Upper lobe of left lung (tissue), 6 donors: ENCODE measurements around the gene CHRNA4. TPM values are rescaled to one million over a fixed set of nuclear protein-coding genes. Genes with fewer than 3 reads are reported as not detected.

ENCODE experiments used
- ATAC-seq, 2 donors: fragments of 200-7000 bp; cut with Tn5 transposase; one replicate each; pipeline ENCODE4 v1.9.1; 2022; ENCODE audit warnings: mild to moderate bottlenecking in 2 of 2, moderate library complexity in 2 of 2; ENCODE audit not compliant: low FRiP score in 2 of 2
- DNase-seq, 2 donors: peaks; one replicate each; pipeline ENCODE4 v3.0.0-alpha.2; 2019 to 2020
- H3K27ac ChIP-seq, 4 donors: fragments of 200-600 bp; sonication (generic); one replicate each; pipeline ENCODE4 v1.5.1; 2016 to 2019
- H3K27me3 ChIP-seq, 4 donors: fragments of 200-600 bp; sonication (generic); one replicate each; pipeline ENCODE4 v1.5.1; 2017 to 2019
- H3K36me3 ChIP-seq, 4 donors: fragments of 200-600 bp; sonication (generic); one replicate each; pipeline ENCODE4 v1.5.1; 2016 to 2019
- H3K4me1 ChIP-seq, 4 donors: fragments of 200-600 bp; sonication (generic); one replicate each; pipeline ENCODE4 v1.5.1; 2018 to 2019
- H3K4me3 ChIP-seq, 4 donors: fragments of 200-600 bp; sonication (generic); one replicate each; pipeline ENCODE4 v1.5.1; 2017 to 2019; ENCODE audit warnings: mild to moderate bottlenecking in 2 of 4, moderate library complexity in 1 of 4
- H3K9me3 ChIP-seq, 4 donors: fragments of 200-600 bp; sonication (generic); one replicate each; pipeline ENCODE4 v1.5.1; 2018 to 2019
- EP300 ChIP-seq, 4 donors: sonication (generic); formaldehyde crosslinking; IDR thresholded peaks; one replicate each; pipeline ENCODE4 v1.5.1; 2017; ENCODE audit warnings: antibody characterized with exemption in 4 of 4, control low read depth in 2 of 4
- POLR2A ChIP-seq, 4 donors: fragments of 450-650 bp; IDR thresholded peaks; one replicate each; pipeline ENCODE4 v1.5.1; 2016 to 2017; ENCODE audit warnings: antibody characterized with exemption in 4 of 4, mild to moderate bottlenecking in 2 of 4
- POLR2AphosphoS5 ChIP-seq, 2 donors: sonication (generic); formaldehyde crosslinking; IDR thresholded peaks; one replicate each; pipeline ENCODE4 v1.5.1; 2017; ENCODE audit warnings: antibody characterized with exemption in 2 of 2
- WGBS, 2 donors: methylation state at CpG; one replicate each; pipeline ENCODE4 v1.1.5; 2017 to 2018; 5-methylcytosine and 5-hydroxymethylcytosine counted together
- total RNA-seq, 6 donors: library from RNA; depleted of rRNA in 4 of 6; stranded (reverse); fragments of >200 nt in 4 of 6; gene quantifications; one replicate each; pipeline versions ENCODE4 v1.1.0 to v1.2.1, GENCODE V29; 2016 to 2021
- TF ChIP-seq, protein P1 (sequence below), 6 experiments: fragments of 450-650 bp in 4 of 6; fragments of 200-600 bp in 2 of 6; sonication (generic) in 2 of 6; IDR thresholded peaks; one replicate each; pipeline ENCODE4 v1.5.1; 2016 to 2019; ENCODE audit warnings: antibody characterized with exemption in 6 of 6
- donor health status: DM: no; HTN: no; CAD: no; lungs with moderate emphysema.
- donor health status: DM: no; HTN: yes; CAD: no; lungs with severe emphysema.

Gene CHRNA4
- total RNA-seq, 6 donors from 2014 or later, result 0.10 TPM; not detected in 5

DNA sequence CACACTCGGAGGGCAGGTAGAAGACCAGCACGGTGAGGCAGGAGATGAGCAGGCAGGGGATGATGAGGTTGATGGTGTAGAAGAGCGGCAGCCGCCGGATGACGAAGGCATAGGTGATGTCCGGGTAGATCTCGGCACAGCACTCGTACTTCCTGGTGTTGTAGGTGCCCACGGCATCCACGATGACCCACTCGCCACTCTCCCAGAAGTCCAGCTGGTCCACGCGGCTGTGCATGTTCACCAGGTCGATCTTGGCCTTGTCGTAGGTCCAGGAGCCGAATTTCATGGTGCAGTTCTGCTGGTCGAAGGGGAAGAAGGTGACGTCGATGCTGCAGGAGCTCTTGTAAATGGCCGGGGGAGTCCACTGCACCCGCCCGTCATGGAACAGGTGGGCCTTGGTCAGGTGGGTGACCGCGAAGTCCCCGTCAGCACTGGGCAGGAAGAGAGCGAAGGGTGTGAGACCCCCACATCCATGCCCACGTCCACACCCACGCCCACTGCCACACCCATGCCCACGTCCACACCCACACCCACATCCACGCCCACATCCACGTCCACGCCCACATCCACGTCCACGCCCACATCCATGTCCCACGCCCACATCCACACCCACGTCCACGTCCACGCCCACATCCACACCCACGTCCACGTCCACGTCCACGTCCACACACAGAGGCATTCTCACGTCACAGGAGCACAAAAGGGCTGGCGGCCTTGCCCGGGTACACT, 10.4 kb downstream of the CHRNA4 start:
- no peaks in the 10 kb centered on the region for H3K27me3 ChIP-seq
- H3K27ac ChIP-seq, result no peak overlapping the region
- DNase-seq (peak in 1 of 2 donors; percentile 46), ATAC-seq (no peak)
- no peaks in the 10 kb centered on the region for H3K9me3 ChIP-seq
- H3K4me1 ChIP-seq, result no peaks in the 10 kb centered on the region
- whole genome bisulfite sequencing, 2 donors, result 87 to 89% methylated on average over 46 of the region's 46 CpGs
- no peak overlapping the region for H3K4me3 ChIP-seq
- H3K36me3 ChIP-seq, result no peaks in the 10 kb centered on the region
- TF ChIP-seq, protein P1, sequence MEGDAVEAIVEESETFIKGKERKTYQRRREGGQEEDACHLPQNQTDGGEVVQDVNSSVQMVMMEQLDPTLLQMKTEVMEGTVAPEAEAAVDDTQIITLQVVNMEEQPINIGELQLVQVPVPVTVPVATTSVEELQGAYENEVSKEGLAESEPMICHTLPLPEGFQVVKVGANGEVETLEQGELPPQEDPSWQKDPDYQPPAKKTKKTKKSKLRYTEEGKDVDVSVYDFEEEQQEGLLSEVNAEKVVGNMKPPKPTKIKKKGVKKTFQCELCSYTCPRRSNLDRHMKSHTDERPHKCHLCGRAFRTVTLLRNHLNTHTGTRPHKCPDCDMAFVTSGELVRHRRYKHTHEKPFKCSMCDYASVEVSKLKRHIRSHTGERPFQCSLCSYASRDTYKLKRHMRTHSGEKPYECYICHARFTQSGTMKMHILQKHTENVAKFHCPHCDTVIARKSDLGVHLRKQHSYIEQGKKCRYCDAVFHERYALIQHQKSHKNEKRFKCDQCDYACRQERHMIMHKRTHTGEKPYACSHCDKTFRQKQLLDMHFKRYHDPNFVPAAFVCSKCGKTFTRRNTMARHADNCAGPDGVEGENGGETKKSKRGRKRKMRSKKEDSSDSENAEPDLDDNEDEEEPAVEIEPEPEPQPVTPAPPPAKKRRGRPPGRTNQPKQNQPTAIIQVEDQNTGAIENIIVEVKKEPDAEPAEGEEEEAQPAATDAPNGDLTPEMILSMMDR (IDR thresholded peaks at IDR 0.05), result no peak
- TF ChIP-seq POLR2A (IDR thresholded peaks at IDR 0.05) (no peak), POLR2AphosphoS5 (IDR thresholded peaks at IDR 0.05) (no peak), EP300 (IDR thresholded peaks at IDR 0.05) (no peak)

DNA sequence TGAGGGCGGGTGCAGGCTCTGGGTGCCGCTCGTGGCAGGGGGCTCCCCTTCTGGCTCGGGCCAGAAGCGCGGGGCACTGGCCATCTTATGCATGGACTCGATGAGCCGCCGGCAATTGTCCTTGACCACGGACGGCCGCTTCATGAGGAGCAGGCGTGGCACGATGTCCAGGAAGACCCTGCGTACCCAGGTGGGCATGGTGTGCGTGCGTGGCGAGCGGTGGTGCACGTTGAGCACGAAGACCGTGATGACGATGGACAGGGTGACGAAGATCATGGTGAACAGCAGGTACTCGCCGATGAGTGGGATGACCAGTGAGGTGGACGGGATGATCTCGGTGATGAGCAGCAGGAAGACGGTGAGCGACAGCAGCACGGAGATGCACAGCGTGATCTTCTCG, 11.0 kb downstream of the CHRNA4 start:
- Histone ChIP-seq H3K4me1 (peaks cover 0 to 4% (median 0%) of the 10 kb centered on the region in 4 donors), H3K27me3 (no peaks in the 10 kb centered on the region), H3K27ac (no peak overlapping the region), H3K36me3 (no peaks in the 10 kb centered on the region), H3K4me3 (no peak overlapping the region), H3K9me3 (no peaks in the 10 kb centered on the region)
- ATAC-seq (no peak), DNase-seq (peak in 1 of 2 donors; percentile 71)
- 95 to 97% methylated on average over 32 of the region's 33 CpGs for WGBS, 2 donors
- TF ChIP-seq EP300 (IDR thresholded peaks at IDR 0.05) (no peak), POLR2A (IDR thresholded peaks at IDR 0.05) (no peak), POLR2AphosphoS5 (IDR thresholded peaks at IDR 0.05) (no peak)
- TF ChIP-seq, protein P1 (IDR thresholded peaks at IDR 0.05), result no peak

DNA sequence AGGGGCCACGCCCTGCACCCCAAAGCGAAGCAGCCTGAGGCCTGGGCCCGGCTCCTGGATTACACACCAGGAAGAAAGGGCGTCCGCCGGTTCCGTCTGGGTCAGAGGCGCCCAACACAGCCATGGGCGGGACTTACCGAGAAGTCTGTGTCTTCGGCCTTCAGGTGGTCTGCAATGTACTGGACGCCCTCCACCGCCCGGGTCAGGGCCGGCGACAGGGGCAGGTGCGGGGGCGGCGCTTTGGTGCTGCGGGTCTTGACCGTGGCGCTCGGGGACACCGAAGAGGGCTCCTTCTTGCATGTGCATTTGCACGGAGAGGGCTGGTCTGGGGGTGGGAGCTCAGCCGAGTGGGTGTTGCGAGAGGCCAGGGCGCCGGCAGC, 11.6 kb downstream of the CHRNA4 start:
- DNase-seq, result peak in 1 of 2 donors; percentile 78
- Histone ChIP-seq H3K27me3 (no peaks in the 10 kb centered on the region), H3K4me1 (peaks cover 0 to 9% (median 0%) of the 10 kb centered on the region in 4 donors), H3K36me3 (no peaks in the 10 kb centered on the region), H3K27ac (no peak overlapping the region), H3K9me3 (no peaks in the 10 kb centered on the region), H3K4me3 (no peak overlapping the region)
- TF ChIP-seq POLR2A (IDR thresholded peaks at IDR 0.05) (no peak), POLR2AphosphoS5 (IDR thresholded peaks at IDR 0.05) (no peak), EP300 (IDR thresholded peaks at IDR 0.05) (no peak)
- TF ChIP-seq, protein P1 (IDR thresholded peaks at IDR 0.05), result no peak
- WGBS, 2 donors, result 89 to 96% methylated on average over 22 to 29 of the region's 29 CpGs
- ATAC-seq, result no peak

DNA sequence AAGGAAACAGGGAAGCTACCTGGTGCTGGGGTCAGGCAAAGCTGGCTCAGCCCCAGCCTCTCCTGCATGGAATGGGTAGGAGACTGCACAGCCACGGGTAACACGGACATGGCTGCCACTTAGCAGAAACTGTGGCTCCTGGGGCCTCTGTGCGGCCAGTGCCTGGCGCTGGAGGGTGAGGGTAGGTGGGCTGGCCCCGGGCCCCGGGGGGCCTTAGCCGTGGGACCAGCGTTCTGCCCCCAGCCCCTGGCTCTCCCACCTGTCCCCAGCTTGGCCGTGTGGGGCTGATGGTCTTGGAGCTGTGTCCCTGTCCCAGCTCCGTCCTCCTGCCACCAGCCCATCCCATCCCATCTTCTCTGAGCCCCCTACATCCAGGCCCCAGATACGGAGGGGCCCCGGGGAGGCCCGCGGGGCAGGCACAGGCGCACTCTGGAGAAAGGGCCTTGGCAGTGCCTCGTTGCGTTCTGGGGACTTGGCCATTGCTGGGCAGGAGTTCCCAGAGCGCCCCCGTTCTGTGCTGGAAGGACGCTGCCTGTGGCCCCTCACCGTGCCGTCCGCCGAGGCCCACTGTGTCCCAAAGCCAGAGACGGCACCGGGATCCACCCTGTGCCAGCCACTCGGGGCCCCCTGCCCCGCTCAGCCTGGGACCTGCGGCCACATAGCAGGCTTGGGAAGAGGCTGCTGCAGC, 12.2 kb downstream of the CHRNA4 start:
- no peaks in the 10 kb centered on the region for H3K36me3 ChIP-seq
- H3K4me1 ChIP-seq, result peaks cover 0 to 9% (median 0%) of the 10 kb centered on the region in 4 donors
- H3K27ac ChIP-seq, result no peak overlapping the region
- DNase-seq, result peak in 1 of 2 donors; percentile 74
- no peaks in the 10 kb centered on the region for H3K9me3 ChIP-seq
- no peak overlapping the region for H3K4me3 ChIP-seq
- TF ChIP-seq EP300 (IDR thresholded peaks at IDR 0.05) (no peak), POLR2A (IDR thresholded peaks at IDR 0.05) (no peak), POLR2AphosphoS5 (IDR thresholded peaks at IDR 0.05) (no peak)
- TF ChIP-seq, protein P1 (IDR thresholded peaks at IDR 0.05), result no peak
- H3K27me3 ChIP-seq, result no peaks in the 10 kb centered on the region
- WGBS, 2 donors, result 70 to 86% methylated on average over 2 to 25 of the region's 29 CpGs
- no peak for ATAC-seq
